H9 (cell line): Measurements from ENCODE around the gene INHBB. TPM values are rescaled to one million over a fixed set of nuclear protein-coding genes. Genes with fewer than 3 reads are reported as not detected.

ENCODE experiments used
- DNase-seq: peaks from one replicate; pipeline ENCODE4 v3.0.0-alpha.2; 2017
- H2AFZ ChIP-seq: one replicate; pipeline ENCODE4 v1.6.1; 2013; ENCODE audit warnings: mild to moderate bottlenecking, low read length, control low read depth, moderate library complexity
- H2AK5ac ChIP-seq: 2 replicates; pipeline ENCODE4 v1.6.1; 2013; ENCODE audit warnings: low read length, control low read depth, mixed read lengths; ENCODE audit not compliant: insufficient read length
- H2BK120ac ChIP-seq: one replicate; pipeline ENCODE4 v1.6.1; 2013; ENCODE audit warnings: low read depth, mild to moderate bottlenecking, low read length, control low read depth, inconsistent platforms; ENCODE audit not compliant: poor library complexity, severe bottlenecking
- H2BK12ac ChIP-seq: 2 replicates; pipeline ENCODE4 v1.6.1; 2013; ENCODE audit warnings: low read length, control low read depth, mixed read lengths, low read depth; ENCODE audit not compliant: insufficient read length
- H2BK15ac ChIP-seq: 2 replicates; pipeline ENCODE4 v1.6.1; 2013; ENCODE audit warnings: low read depth, low read length, control low read depth
- H2BK20ac ChIP-seq: one replicate; pipeline ENCODE4 v1.6.1; 2013; ENCODE audit warnings: low read depth, mild to moderate bottlenecking, low read length, control low read depth, inconsistent platforms; ENCODE audit not compliant: poor library complexity, severe bottlenecking
- H2BK5ac ChIP-seq: 2 replicates; pipeline ENCODE4 v1.6.1; 2013; ENCODE audit warnings: low read length, control low read depth, mixed read lengths; ENCODE audit not compliant: insufficient read length
- H3K14ac ChIP-seq: 2 replicates; pipeline ENCODE4 v1.6.1; 2013; ENCODE audit warnings: low read length, control low read depth; ENCODE audit not compliant: insufficient read depth
- H3K18ac ChIP-seq: 2 replicates; pipeline ENCODE4 v1.6.1; 2013; ENCODE audit warnings: low read depth, mild to moderate bottlenecking, mixed read lengths, low read length, control low read depth; ENCODE audit not compliant: insufficient read length
- H3K23ac ChIP-seq: 2 replicates; pipeline ENCODE4 v1.6.1; 2013; ENCODE audit warnings: low read length, control low read depth, mixed read lengths, low read depth; ENCODE audit not compliant: insufficient read length
- H3K23me2 ChIP-seq: 2 replicates; pipeline ENCODE4 v1.6.1; 2013; ENCODE audit warnings: low read depth, mild to moderate bottlenecking, mixed read lengths, low read length, control low read depth; ENCODE audit not compliant: insufficient read length, poor library complexity, severe bottlenecking
- H3K27ac ChIP-seq: 2 replicates; pipeline ENCODE4 v1.5.1; 2013; ENCODE audit warnings: low read length, control low read depth, mixed read lengths, low read depth; ENCODE audit not compliant: insufficient read length
- H3K27me3 ChIP-seq: 2 replicates; pipeline ENCODE4 v1.6.1; 2013; ENCODE audit warnings: low read length, control low read depth, inconsistent platforms; ENCODE audit not compliant: insufficient read depth
- H3K4ac ChIP-seq: 2 replicates; pipeline ENCODE4 v1.6.1; 2013; ENCODE audit warnings: low read depth, mild to moderate bottlenecking, control low read depth, inconsistent platforms, low read length, moderate library complexity
- H3K4me1 ChIP-seq: 2 replicates; pipeline ENCODE4 v1.6.1; 2013; ENCODE audit warnings: low read length, control low read depth, inconsistent platforms; ENCODE audit not compliant: insufficient read depth
- H3K4me2 ChIP-seq: 2 replicates; pipeline ENCODE4 v1.6.1; 2013; ENCODE audit warnings: low read length, control low read depth, mixed read lengths; ENCODE audit not compliant: insufficient read length, insufficient read depth
- H3K56ac ChIP-seq: 2 replicates; pipeline ENCODE4 v1.6.1; 2013; ENCODE audit warnings: low read depth, mild to moderate bottlenecking, mixed read lengths, low read length, control low read depth; ENCODE audit not compliant: insufficient read length
- H3K79me1 ChIP-seq: 2 replicates; pipeline ENCODE4 v1.6.1; 2013; ENCODE audit warnings: low read depth, mild to moderate bottlenecking, moderate library complexity, low read length, control low read depth, inconsistent platforms; ENCODE audit not compliant: insufficient read depth, poor library complexity, severe bottlenecking
- H3K79me2 ChIP-seq: 2 replicates; pipeline ENCODE4 v1.6.1; 2013; ENCODE audit warnings: low read length, control low read depth, inconsistent platforms; ENCODE audit not compliant: insufficient read depth
- H3K9ac ChIP-seq: 2 replicates; pipeline ENCODE4 v1.6.1; 2013; ENCODE audit warnings: low read length, control low read depth, mixed read lengths; ENCODE audit not compliant: insufficient read length; ENCODE audit errors: extremely low read depth
- H3K9me3 ChIP-seq: one replicate; pipeline ENCODE4 v1.6.1; 2013; ENCODE audit warnings: low read depth, low read length, inconsistent platforms; ENCODE audit not compliant: control insufficient read depth
- H3T11ph ChIP-seq: one replicate; pipeline ENCODE4 v1.6.1; 2013; ENCODE audit warnings: mild to moderate bottlenecking, low read length, control low read depth, inconsistent platforms
- H4K20me1 ChIP-seq: one replicate; pipeline ENCODE4 v1.6.1; 2013; ENCODE audit not compliant: control insufficient read depth, insufficient read length, insufficient read depth
- H4K5ac ChIP-seq: 2 replicates; pipeline ENCODE4 v1.6.1; 2013; ENCODE audit warnings: low read depth, mild to moderate bottlenecking, mixed read lengths, low read length, control low read depth; ENCODE audit not compliant: insufficient read length
- H4K8ac ChIP-seq: replicated peaks from 2 replicates; pipeline ENCODE4 v1.6.1; 2013; ENCODE audit warnings: low read length, control low read depth, mixed read lengths, low read depth; ENCODE audit not compliant: insufficient read length
- H4K91ac ChIP-seq: 2 replicates; pipeline ENCODE4 v1.6.1; 2013; ENCODE audit warnings: low read depth, mild to moderate bottlenecking, moderate library complexity, mixed read lengths, low read length, control low read depth; ENCODE audit not compliant: insufficient read length
- H3K27ac Mint-ChIP-seq, 3 experiments: 2 replicates in 2 of 3; 3 replicates in 1 of 3; pipeline ENCODE4 v1.8.0; 2020 to 2021; ENCODE audit warnings: mixed read lengths in 3 of 3, mild to moderate bottlenecking in 1 of 3, moderate library complexity in 1 of 3
- H3K27me3 Mint-ChIP-seq: 2 replicates; pipeline ENCODE4 v1.8.0; 2021; ENCODE audit warnings: low read depth, mild to moderate bottlenecking, moderate library complexity, mixed read lengths
- H3K36me3 Mint-ChIP-seq, 3 experiments: 2 replicates in 2 of 3; 3 replicates in 1 of 3; pipeline ENCODE4 v1.8.0; 2020 to 2021; ENCODE audit warnings: low read depth in 3 of 3, mixed read lengths in 3 of 3; ENCODE audit not compliant: insufficient read depth in 1 of 3
- H3K4me1 Mint-ChIP-seq, 2 experiments: 2 replicates each; pipeline ENCODE4 v1.8.0; 2020; ENCODE audit warnings: mixed read lengths in 2 of 2
- H3K4me3 Mint-ChIP-seq, 2 experiments: 2 replicates in 1 of 2; 3 replicates in 1 of 2; pipeline ENCODE4 v1.8.0; 2020 to 2021; ENCODE audit warnings: mild to moderate bottlenecking in 2 of 2, mixed read lengths in 2 of 2, moderate library complexity in 1 of 2
- H3K9me3 Mint-ChIP-seq, 2 experiments: 2 replicates in 1 of 2; 3 replicates in 1 of 2; pipeline ENCODE4 v1.8.0; 2020; ENCODE audit warnings: mild to moderate bottlenecking in 2 of 2, mixed read lengths in 2 of 2, moderate library complexity in 1 of 2
- WGBS: extraction: QIAGEN DNeasy Blood & Tissue Kit; methylation state at CpG from one replicate; pipeline ENCODE4 v1.1.7; 2013; ENCODE audit warnings: missing lambda C conversion rate, low lambda C conversion rate, mixed read lengths; ENCODE audit not compliant: insufficient read length; ENCODE audit errors: extremely low coverage; 5-methylcytosine and 5-hydroxymethylcytosine counted together
- total RNA-seq: library from RNA; stranded (reverse); gene quantifications from 2 replicates; pipeline ENCODE4 v1.2.1, GENCODE V29; 2021
- TF ChIP-seq, protein P1 (sequence below): fragments of 200-600 bp; sonication (generic); conservative IDR thresholded peaks from 3 replicates; pipeline ENCODE4 v1.8.0; 2021; ENCODE audit warnings: antibody characterized with exemption, mild to moderate bottlenecking

INHBB gene
- total RNA-seq, 1 experiment from 2014 or later: 0.13 TPM

DNA sequence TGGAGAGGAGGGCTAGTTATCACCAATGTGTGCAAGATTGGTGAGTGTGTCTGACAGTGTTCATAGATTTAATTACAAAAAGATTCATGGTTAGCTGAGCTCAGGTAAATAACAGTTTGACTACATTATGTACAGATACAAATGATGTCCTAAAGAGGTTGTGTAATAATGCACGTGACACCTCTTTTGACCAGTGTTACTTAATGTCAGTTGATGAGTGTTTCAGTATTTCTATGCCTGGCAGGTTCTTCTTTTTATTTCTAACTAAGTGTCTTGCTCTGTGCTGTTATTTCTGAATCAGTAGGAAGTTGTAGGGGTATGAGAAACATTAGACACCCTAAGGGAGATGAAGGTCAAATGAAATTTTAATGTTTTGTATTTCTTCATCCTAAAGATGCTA is 7.9 kb upstream of the INHBB start:
- H3K9ac ChIP-seq: no peak overlapping the region
- H4K8ac ChIP-seq: no peak overlapping the region
- no peak overlapping the region for H3K56ac ChIP-seq
- no peaks in the 10 kb centered on the region for H3K36me3 Mint-ChIP-seq
- no peak overlapping the region for H2AFZ ChIP-seq
- peaks cover 95% of the 10 kb centered on the region for H3K27me3 Mint-ChIP-seq
- no peak overlapping the region for H2BK15ac ChIP-seq
- H3K4ac ChIP-seq: no peak overlapping the region
- no peaks in the 10 kb centered on the region for H3K23me2 ChIP-seq
- no peak overlapping the region for H2BK5ac ChIP-seq
- no peak overlapping the region for H2BK120ac ChIP-seq
- H3K4me3 Mint-ChIP-seq: no peak overlapping the region
- no CpG with 5 or more reads among the region's 1 CpG for WGBS
- H3K23ac ChIP-seq: no peak overlapping the region
- no peak overlapping the region for H2BK20ac ChIP-seq
- H2BK12ac ChIP-seq: no peak overlapping the region
- peaks cover 0 to 6% of the 10 kb centered on the region in 2 experiments; a peak in 2 of 5 replicates for H3K9me3 Mint-ChIP-seq
- peaks cover 10% of the 10 kb centered on the region; the same call in 1 of the 2 replicates for H3K27me3 ChIP-seq
- no peaks in the 10 kb centered on the region for H3K79me2 ChIP-seq
- no peak for DNase-seq
- H4K20me1 ChIP-seq: no peaks in the 10 kb centered on the region
- no peak overlapping the region for H3K14ac ChIP-seq
- TF ChIP-seq, protein P1, sequence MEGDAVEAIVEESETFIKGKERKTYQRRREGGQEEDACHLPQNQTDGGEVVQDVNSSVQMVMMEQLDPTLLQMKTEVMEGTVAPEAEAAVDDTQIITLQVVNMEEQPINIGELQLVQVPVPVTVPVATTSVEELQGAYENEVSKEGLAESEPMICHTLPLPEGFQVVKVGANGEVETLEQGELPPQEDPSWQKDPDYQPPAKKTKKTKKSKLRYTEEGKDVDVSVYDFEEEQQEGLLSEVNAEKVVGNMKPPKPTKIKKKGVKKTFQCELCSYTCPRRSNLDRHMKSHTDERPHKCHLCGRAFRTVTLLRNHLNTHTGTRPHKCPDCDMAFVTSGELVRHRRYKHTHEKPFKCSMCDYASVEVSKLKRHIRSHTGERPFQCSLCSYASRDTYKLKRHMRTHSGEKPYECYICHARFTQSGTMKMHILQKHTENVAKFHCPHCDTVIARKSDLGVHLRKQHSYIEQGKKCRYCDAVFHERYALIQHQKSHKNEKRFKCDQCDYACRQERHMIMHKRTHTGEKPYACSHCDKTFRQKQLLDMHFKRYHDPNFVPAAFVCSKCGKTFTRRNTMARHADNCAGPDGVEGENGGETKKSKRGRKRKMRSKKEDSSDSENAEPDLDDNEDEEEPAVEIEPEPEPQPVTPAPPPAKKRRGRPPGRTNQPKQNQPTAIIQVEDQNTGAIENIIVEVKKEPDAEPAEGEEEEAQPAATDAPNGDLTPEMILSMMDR: no peak
- H3K4me1 Mint-ChIP-seq: peaks cover 4 to 19% of the 10 kb centered on the region in 2 experiments; a peak in 3 of 4 replicates
- H3K18ac ChIP-seq: no peak overlapping the region
- no peak overlapping the region for H4K5ac ChIP-seq
- H3K79me1 ChIP-seq: no peaks in the 10 kb centered on the region
- H3K4me1 ChIP-seq: no peaks in the 10 kb centered on the region
- no peaks in the 10 kb centered on the region for H3K9me3 ChIP-seq
- H3K27ac ChIP-seq: no peak overlapping the region
- H4K91ac ChIP-seq: no peak overlapping the region
- no peak overlapping the region for H3T11ph ChIP-seq
- no peak overlapping the region for H2AK5ac ChIP-seq
- no peak overlapping the region for H3K4me2 ChIP-seq
- H3K27ac Mint-ChIP-seq: no peak overlapping the region
